ENCODE results near the gene BCKDHB.

BCKDHB gene

GRCh38 chr6:80272988-80273387 is 166.5 kb downstream of the BCKDHB start:
- H3K27ac ChIP-seq: no peak overlapping the region
- TF ChIP-seq ZFX (IDR thresholded peaks at IDR 0.05) (no peak), CTCF (conservative IDR thresholded peaks at IDR 0.05) (no peak)

GRCh38 chr6:80276861-80277260 is 170.4 kb downstream of the BCKDHB start:
- no peak for TF ChIP-seq CTCF (conservative IDR thresholded peaks at IDR 0.05)
- TF ChIP-seq ZFX (IDR thresholded peaks at IDR 0.05): no peak
- H3K27ac ChIP-seq: no peak overlapping the region

- TF ChIP-seq ZFX (IDR thresholded peaks at IDR 0.05): no peak
- TF ChIP-seq CTCF (conservative IDR thresholded peaks at IDR 0.05): no peak
- no peak overlapping the region for H3K27ac ChIP-seq
Observed at GRCh38 chr6:80277501-80277900, 171.0 kb downstream of the BCKDHB start.

- no peak overlapping the region for H3K27ac ChIP-seq
- TF ChIP-seq ZFX (IDR thresholded peaks at IDR 0.05) (no peak), CTCF (conservative IDR thresholded peaks at IDR 0.05) (no peak)
Observed at GRCh38 chr6:80280262-80281010, 174.0 kb downstream of the BCKDHB start.

- H3K27ac ChIP-seq: no peak overlapping the region
- TF ChIP-seq CTCF (conservative IDR thresholded peaks at IDR 0.05) (no peak), ZFX (IDR thresholded peaks at IDR 0.05) (no peak)
Observed at GRCh38 chr6:80282913-80283554, 176.6 kb downstream of the BCKDHB start.

- H3K27ac ChIP-seq: no peak overlapping the region
- TF ChIP-seq ZFX (IDR thresholded peaks at IDR 0.05) (no peak), CTCF (conservative IDR thresholded peaks at IDR 0.05) (no peak)
Observed at GRCh38 chr6:80287112-80287511, 180.6 kb downstream of the BCKDHB start.

- TF ChIP-seq ZFX (IDR thresholded peaks at IDR 0.05) (no peak), CTCF (conservative IDR thresholded peaks at IDR 0.05) (no peak)
- H3K27ac ChIP-seq: no peak overlapping the region
Observed at GRCh38 chr6:80287607-80288006, 181.1 kb downstream of the BCKDHB start.
